Coronary artery (tissue), 2 donors: ENCODE results near the gene CCDC85A.

Experiments used
- DNase-seq: peaks from one replicate; pipeline ENCODE4 v3.0.0-alpha.2; 2017; ENCODE audit warnings: low spot score
- H3K27ac ChIP-seq, 2 donors: fragments of 200-600 bp; sonication (generic); one replicate each; pipeline ENCODE4 v1.5.1; 2016 to 2019
- H3K4me3 ChIP-seq: fragments of 200-600 bp; sonication (generic); 2 replicates; pipeline ENCODE4 v1.5.1; 2016; ENCODE audit warnings: mild to moderate bottlenecking, moderate library complexity
- TF ChIP-seq, protein P1 (sequence below): fragments of 200-600 bp; sonication (generic); IDR thresholded peaks from one replicate; pipeline ENCODE4 v1.5.1; 2019; ENCODE audit warnings: antibody characterized with exemption

CCDC85A gene

DNA sequence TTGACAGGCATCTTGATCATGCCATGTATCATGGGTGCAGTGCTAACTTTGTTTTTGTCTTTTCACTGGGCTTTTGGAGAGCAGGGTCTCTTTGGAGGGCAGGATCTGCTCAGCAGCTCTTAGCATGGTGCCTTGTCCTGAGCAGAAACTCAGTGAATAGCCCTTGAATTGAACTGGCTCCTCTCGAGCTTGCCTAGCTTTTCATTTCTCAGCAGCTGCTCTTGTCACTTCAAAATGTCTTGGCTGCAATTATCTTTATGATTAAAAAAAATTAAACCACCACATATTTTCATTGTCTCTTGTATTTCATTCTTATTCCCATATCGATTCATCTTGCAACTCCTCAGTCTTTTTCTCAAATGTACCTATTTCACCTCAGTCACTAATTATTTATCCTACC is 50.5 kb downstream of the CCDC85A start:
- TF ChIP-seq, protein P1, sequence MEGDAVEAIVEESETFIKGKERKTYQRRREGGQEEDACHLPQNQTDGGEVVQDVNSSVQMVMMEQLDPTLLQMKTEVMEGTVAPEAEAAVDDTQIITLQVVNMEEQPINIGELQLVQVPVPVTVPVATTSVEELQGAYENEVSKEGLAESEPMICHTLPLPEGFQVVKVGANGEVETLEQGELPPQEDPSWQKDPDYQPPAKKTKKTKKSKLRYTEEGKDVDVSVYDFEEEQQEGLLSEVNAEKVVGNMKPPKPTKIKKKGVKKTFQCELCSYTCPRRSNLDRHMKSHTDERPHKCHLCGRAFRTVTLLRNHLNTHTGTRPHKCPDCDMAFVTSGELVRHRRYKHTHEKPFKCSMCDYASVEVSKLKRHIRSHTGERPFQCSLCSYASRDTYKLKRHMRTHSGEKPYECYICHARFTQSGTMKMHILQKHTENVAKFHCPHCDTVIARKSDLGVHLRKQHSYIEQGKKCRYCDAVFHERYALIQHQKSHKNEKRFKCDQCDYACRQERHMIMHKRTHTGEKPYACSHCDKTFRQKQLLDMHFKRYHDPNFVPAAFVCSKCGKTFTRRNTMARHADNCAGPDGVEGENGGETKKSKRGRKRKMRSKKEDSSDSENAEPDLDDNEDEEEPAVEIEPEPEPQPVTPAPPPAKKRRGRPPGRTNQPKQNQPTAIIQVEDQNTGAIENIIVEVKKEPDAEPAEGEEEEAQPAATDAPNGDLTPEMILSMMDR, result no peak
- DNase-seq, result no peak
- no peak overlapping the region for H3K27ac ChIP-seq
- no peak overlapping the region for H3K4me3 ChIP-seq

DNA sequence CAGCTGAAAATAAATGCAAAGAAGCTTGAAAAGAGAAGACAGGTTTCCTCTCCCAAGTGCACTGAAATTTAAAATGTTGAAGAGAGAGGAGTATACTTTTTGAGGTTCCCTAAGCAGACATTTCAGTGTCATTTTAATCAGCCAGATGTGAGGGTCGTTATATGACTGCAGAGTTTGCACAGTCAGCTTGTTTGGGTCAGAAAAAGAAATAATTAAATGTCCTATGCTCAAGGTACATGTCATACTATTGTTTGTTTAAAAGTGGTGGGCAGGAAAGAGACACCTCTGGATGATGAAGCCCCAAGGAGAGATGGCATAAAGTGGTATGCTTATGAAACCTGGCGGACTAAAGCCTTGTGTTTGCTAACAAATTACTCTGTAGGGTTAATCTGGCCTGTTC is 55.2 kb downstream of the CCDC85A start:
- TF ChIP-seq, protein P1, result no peak
- DNase-seq, result no peak
- Histone ChIP-seq H3K27ac (no peak overlapping the region), H3K4me3 (no peak overlapping the region)

DNA sequence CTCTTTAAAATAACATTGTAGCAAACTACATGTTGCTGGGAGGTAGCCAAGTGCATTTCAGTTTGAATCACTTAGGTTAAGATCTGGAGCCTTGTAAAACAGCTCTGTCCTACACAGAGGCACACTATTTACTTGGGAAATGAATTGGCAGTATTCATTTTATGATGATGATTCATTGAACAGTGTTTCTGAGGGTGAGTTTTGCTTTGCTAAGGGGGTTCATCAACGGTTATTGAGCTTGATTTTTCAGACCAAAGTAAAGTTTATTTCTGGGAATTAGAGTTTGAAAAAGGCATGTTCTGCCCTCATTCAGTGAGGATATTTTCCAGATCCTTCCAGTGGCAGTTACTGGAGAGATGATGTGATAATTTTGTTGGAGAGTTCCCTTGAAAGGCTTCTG is 55.6 kb downstream of the CCDC85A start:
- no peak overlapping the region for H3K4me3 ChIP-seq
- H3K27ac ChIP-seq, result no peak overlapping the region
- TF ChIP-seq, protein P1, result no peak
- no peak for DNase-seq

DNA sequence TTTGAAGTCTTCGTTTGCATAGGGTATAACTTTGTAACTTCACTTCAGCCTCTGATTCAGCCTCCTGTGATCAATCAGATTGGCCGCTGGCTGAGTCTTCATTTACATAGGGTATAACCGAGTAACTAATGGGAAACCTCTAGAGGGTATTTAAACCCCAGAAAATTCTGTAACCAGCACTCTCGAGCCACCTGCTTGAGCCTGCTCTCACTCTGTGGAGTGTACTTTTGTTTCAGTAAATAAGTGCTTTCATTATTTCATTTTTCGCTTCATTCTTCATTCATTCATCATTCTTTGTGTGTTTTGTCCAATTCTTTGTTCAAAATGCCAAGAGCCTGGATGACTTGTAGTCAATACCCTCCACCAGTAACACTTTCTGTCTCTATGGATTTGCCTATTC is 56.4 kb downstream of the CCDC85A start:
- DNase-seq, result no peak
- TF ChIP-seq, protein P1, result no peak
- H3K4me3 ChIP-seq, result no peak overlapping the region
- no peak overlapping the region for H3K27ac ChIP-seq

DNA sequence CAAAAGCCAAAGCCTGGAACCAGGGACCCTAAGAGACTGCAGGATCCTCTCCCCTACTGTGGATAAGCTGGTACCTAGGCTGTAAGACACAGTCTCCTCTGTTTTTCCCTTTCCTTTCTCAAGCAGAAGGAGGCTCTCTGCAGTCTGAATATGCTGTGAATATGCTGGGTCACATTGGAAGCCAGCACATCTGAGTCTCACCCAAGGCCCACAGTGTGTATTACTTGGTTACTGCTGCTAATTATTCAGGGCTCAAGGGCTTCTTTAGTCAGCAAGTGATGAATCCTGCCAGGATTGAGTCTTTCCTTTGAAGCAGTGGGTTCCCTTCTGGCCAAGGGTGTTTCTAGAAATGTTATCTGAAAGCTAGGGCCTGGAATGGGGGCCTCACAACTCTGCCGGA is 60.7 kb downstream of the CCDC85A start:
- no peak overlapping the region for H3K4me3 ChIP-seq
- TF ChIP-seq, protein P1, result no peak
- no peak overlapping the region for H3K27ac ChIP-seq
- no peak for DNase-seq

DNA sequence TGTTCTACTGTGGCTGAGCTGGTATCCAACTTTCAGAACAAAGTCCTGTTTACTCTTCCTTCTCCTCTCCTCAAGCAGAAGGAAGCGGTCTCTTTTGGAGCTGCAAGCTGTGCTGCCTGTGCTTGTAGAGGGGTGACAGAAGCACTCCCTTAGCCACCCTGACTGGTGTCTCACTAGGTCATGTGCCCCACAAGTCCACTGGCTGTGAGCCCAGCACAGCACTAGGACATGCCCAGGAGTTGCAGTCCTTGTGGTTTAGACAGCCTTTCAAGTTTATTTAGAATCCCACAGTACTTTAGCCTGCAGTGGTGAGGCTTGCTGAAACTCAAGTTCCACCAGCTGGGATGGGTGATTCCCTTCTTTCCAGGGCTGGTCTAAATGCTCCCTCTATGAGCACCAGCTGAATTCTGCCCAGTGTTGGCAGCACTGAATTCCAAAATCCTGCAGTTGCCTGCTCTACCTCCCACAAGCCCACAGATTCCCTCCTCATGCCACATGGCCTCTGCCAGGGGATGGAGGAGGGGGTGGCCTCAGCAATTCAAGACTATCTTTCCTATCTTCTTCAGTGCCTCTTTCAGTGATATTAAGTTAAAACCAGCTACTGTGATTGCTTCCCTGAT is 61.2 kb downstream of the CCDC85A start:
- TF ChIP-seq, protein P1, result no peak
- Histone ChIP-seq H3K4me3 (no peak overlapping the region), H3K27ac (no peak overlapping the region)
- DNase-seq, result no peak

DNA sequence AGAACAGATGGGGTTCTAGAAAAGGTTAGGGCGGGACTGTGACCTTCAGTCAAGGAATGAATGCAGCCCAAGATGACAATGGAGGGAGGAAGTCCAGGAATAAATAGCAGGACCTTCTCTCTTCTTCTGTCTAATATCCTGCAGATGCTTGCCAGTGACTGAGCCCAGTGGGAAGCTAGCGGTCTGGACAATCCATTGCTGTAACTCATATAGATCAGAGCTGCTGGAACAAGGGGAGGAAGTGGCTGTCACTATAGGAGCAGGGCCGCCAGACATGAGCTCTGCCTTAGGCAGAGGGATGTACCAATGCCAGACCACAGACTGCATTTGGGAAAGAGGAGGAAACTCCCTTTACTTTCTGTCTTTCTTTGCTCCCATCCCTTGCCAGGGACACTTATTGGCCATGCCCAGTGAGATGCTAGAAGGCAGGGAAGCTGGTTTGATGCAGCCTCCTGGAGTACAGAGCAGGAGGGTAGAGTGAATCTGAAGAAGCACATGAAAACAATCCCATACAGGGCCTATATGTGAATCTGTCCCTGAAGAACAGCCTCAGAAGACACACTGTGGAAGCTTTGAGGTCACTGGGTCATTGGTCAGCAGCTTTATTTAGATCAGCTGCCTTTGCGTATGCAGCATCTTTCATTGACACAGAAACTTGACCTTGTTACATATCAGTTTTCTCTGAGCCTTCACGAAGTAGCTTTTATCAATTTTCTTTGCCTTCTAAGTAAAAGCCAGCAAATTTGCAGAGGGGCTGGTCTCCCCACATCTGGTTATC is 65.4 kb downstream of the CCDC85A start:
- Histone ChIP-seq H3K27ac (no peak overlapping the region), H3K4me3 (no peak overlapping the region)
- no peak for DNase-seq
- TF ChIP-seq, protein P1, result no peak
